HepG2 (cell line): ENCODE data around the gene GCDH. TPM values are rescaled to one million over a fixed set of nuclear protein-coding genes. Genes with fewer than 3 reads are reported as not detected.

Source experiments
- ADNP ChIP-seq: sonication (generic); formaldehyde crosslinking; IDR thresholded peaks from 2 replicates; pipeline ENCODE4 v1.4.0; 2020; ENCODE audit warnings: missing genetic modification reagents
- AGO2 ChIP-seq: fragments of 200-400 bp; formaldehyde crosslinking; optimal IDR thresholded peaks from 2 replicates; pipeline ENCODE3; 2017; ENCODE audit warnings: mild to moderate bottlenecking, low read depth, low read length, moderate library complexity
- AKAP8 ChIP-seq: sonication (generic); formaldehyde crosslinking; IDR thresholded peaks from 2 replicates; pipeline ENCODE4 v1.5.1; 2020; ENCODE audit warnings: mild to moderate bottlenecking, missing genetic modification reagents
- E2F1 ChIP-seq: sonication (generic); formaldehyde crosslinking; IDR thresholded peaks from 2 replicates; pipeline ENCODE4 v1.5.0; 2020; ENCODE audit warnings: missing genetic modification reagents
- GTF3A ChIP-seq: sonication (generic); formaldehyde crosslinking; conservative IDR thresholded peaks from 2 replicates; pipeline ENCODE4 v1.4.0; 2020; ENCODE audit warnings: mild to moderate bottlenecking, missing genetic modification reagents
- KDM3A ChIP-seq: IDR thresholded peaks from 2 replicates; pipeline ENCODE4 v1.6.1; 2018; ENCODE audit warnings: low read depth, missing compliant biosample characterization
- KDM6A ChIP-seq: IDR thresholded peaks from 2 replicates; pipeline ENCODE4 v1.6.1; 2016; ENCODE audit warnings: low read depth
- SAP130 ChIP-seq: IDR thresholded peaks from 2 replicates; pipeline ENCODE4 v1.6.1; 2016; ENCODE audit warnings: low read depth
- ZC3H13 ChIP-seq: sonication (generic); formaldehyde crosslinking; IDR thresholded peaks from 2 replicates; pipeline ENCODE4 v1.8.1; 2023; ENCODE audit warnings: mild to moderate bottlenecking, missing genetic modification reagents, moderate library complexity
- ZGPAT ChIP-seq: IDR thresholded peaks from 2 replicates; pipeline ENCODE4 v1.6.1; 2016; ENCODE audit warnings: mild to moderate bottlenecking
- ZMYM4 ChIP-seq: sonication (generic); formaldehyde crosslinking; IDR thresholded peaks from 2 replicates; pipeline ENCODE4 v1.8.1; 2023; ENCODE audit warnings: mild to moderate bottlenecking, missing genetic modification reagents
- ZNF318 ChIP-seq: sonication (generic); formaldehyde crosslinking; IDR thresholded peaks from 2 replicates; pipeline ENCODE4 v1.4.0; 2020; ENCODE audit warnings: mild to moderate bottlenecking, missing genetic modification reagents
- ZNF382 ChIP-seq: sonication (generic); formaldehyde crosslinking; IDR thresholded peaks from 2 replicates; pipeline ENCODE4 v1.5.0; 2020; ENCODE audit warnings: missing genetic modification reagents, mild to moderate bottlenecking, borderline replicate concordance
- ZNF564 ChIP-seq: sonication (generic); formaldehyde crosslinking; IDR thresholded peaks from 2 replicates; pipeline ENCODE4 v1.8.1; 2023; ENCODE audit warnings: mild to moderate bottlenecking, missing genetic modification reagents
- ZNF788 ChIP-seq: sonication (generic); formaldehyde crosslinking; IDR thresholded peaks from 2 replicates; pipeline ENCODE4 v1.5.0; 2020; ENCODE audit warnings: mild to moderate bottlenecking, missing genetic modification reagents, borderline replicate concordance
- ZNF891 ChIP-seq: sonication (generic); formaldehyde crosslinking; IDR thresholded peaks from 2 replicates; pipeline ENCODE4 v1.5.0; 2020; ENCODE audit warnings: mild to moderate bottlenecking, missing genetic modification reagents
- polyA plus RNA-seq, 8 experiments: library from polyadenylated mRNA; depleted of rRNA in 3 of 8; stranded (reverse) in 7 of 8; unstranded in 1 of 8; fragments of >200 nt; fragmentation: Illumina TruSeq in 4 of 8; extraction: Trizol in 4 of 8; gene quantifications; 2 replicates each; pipeline versions ENCODE4 v1.2.1 to v1.2.3, GENCODE V29; 2011 to 2016; ENCODE audit warnings: low read depth in 4 of 8, missing spikeins in 1 of 8, mixed read lengths in 1 of 8; ENCODE audit not compliant: insufficient read depth in 1 of 8
- total RNA-seq, 5 experiments: library from RNA; depleted of rRNA; stranded (reverse); fragments of >200 nt; fragmentation: Illumina TruSeq; extraction: Trizol; gene quantifications; 2 replicates each; pipeline ENCODE4 v1.2.3, GENCODE V29; 2016; ENCODE audit warnings: low read depth in 1 of 5
- TF ChIP-seq, protein P1 (sequence below): sonication (generic); formaldehyde crosslinking; IDR thresholded peaks from 2 replicates; pipeline ENCODE4 v1.5.0; 2020; ENCODE audit warnings: missing genetic modification reagents
- TF ChIP-seq, protein P2 (sequence below): sonication (generic); formaldehyde crosslinking; IDR thresholded peaks from 2 replicates; pipeline ENCODE4 v1.4.0; 2020; ENCODE audit warnings: mild to moderate bottlenecking, missing genetic modification reagents

The GCDH gene
- total and polyA plus RNA-seq, 2 of the 13 experiments (the other 11 are each of a cell fraction or from before 2014, with no cell fraction given): 15.1 to 38.0 TPM

DNA sequence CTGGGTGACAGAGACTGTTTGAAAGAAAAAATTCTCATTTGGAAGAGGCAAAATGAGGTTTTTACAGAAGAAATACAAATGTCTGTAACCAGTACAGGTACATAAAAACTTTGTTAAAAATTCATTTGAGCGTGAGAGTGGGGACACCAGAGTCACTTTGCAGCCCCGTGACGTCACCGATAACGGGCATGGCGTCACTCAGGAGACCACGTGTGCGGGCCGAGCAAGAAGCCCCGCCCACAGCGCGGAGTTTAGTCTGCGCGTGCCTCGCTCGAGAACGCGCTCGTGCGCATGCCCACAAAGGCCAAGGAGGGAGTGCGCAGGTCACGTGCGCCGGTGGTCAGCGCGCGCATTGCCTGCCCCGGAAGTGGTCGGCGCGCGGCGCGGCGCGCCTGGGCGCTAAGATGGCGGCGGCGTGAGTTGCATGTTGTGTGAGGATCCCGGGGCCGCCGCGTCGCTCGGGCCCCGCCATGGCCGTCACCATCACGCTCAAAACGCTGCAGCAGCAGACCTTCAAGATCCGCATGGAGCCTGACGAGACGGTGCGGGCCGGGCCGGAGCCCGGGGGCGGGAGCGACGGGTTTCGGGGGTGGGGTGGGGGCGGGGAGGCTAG is 54.6 kb downstream of the GCDH start, which contains the start of gene RAD23A (continued):
- peak; percentile 62; the same call in 1 of the 2 replicates for TF ChIP-seq ZNF318 (CRISPR knock-in tag)
- no peak for TF ChIP-seq KDM6A (CRISPR knock-in tag)
- TF ChIP-seq ADNP (CRISPR knock-in tag): no peak
- peak; percentile 90 for TF ChIP-seq ZGPAT
- peak; percentile 80; the same call in 1 of the 2 replicates for TF ChIP-seq ZC3H13 (CRISPR knock-in tag)
- no peak for TF ChIP-seq ZNF382
- TF ChIP-seq, protein P1, sequence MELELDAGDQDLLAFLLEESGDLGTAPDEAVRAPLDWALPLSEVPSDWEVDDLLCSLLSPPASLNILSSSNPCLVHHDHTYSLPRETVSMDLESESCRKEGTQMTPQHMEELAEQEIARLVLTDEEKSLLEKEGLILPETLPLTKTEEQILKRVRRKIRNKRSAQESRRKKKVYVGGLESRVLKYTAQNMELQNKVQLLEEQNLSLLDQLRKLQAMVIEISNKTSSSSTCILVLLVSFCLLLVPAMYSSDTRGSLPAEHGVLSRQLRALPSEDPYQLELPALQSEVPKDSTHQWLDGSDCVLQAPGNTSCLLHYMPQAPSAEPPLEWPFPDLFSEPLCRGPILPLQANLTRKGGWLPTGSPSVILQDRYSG: peak; percentile 75; the same call in 1 of the 2 replicates
- TF ChIP-seq ZMYM4 (CRISPR knock-in tag): peak; percentile 77
- TF ChIP-seq SAP130 (CRISPR knock-in tag): peak; percentile 90
- TF ChIP-seq ZNF788 (CRISPR knock-in tag): peak; percentile 92; the same call in 1 of the 2 replicates
- TF ChIP-seq AKAP8: peak; percentile 95
- peak; percentile 99 for TF ChIP-seq E2F1
- 0 out of 2 replicates have a peak, but pooled peaks have one; percentile 11 for TF ChIP-seq GTF3A (CRISPR knock-in tag)
- TF ChIP-seq, protein P2, sequence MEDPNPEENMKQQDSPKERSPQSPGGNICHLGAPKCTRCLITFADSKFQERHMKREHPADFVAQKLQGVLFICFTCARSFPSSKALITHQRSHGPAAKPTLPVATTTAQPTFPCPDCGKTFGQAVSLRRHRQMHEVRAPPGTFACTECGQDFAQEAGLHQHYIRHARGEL (CRISPR knock-in tag): no peak
- TF ChIP-seq ZNF564 (CRISPR knock-in tag): peak; percentile 65; the same call in 1 of the 2 replicates
- TF ChIP-seq AGO2: peak; percentile 98
- peak; percentile 61; the same call in 1 of the 2 replicates for TF ChIP-seq KDM3A (CRISPR knock-in tag)
- no peak; the same call in 1 of the 2 replicates for TF ChIP-seq ZNF891
